Gastroesophageal sphincter (tissue), 3 donors: Measurements from ENCODE around the gene CCPG1.

Experiments
- CTCF ChIP-seq, 4 experiments: fragments of 200-600 bp in 2 of 4; fragments of 450-650 bp in 2 of 4; sonication (generic) in 1 of 4; IDR thresholded peaks; one replicate each; pipeline ENCODE4 v1.5.1; 2017 to 2019; ENCODE audit warnings: antibody characterized with exemption in 4 of 4, mild to moderate bottlenecking in 2 of 4, moderate library complexity in 2 of 4
- EP300 ChIP-seq: sonication (generic); formaldehyde crosslinking; IDR thresholded peaks from one replicate; pipeline ENCODE4 v1.6.1; 2017; ENCODE audit warnings: antibody characterized with exemption, mild to moderate bottlenecking
- POLR2A ChIP-seq, 2 donors: fragments of 450-650 bp; IDR thresholded peaks; one replicate each; pipeline ENCODE4 v1.6.1; 2017; ENCODE audit warnings: antibody characterized with exemption in 2 of 2, mild to moderate bottlenecking in 2 of 2, moderate library complexity in 1 of 2
- POLR2AphosphoS5 ChIP-seq: sonication (generic); formaldehyde crosslinking; IDR thresholded peaks from one replicate; pipeline ENCODE4 v1.6.1; 2017; ENCODE audit warnings: antibody characterized with exemption

GRCh38 chr15:55320963-55321362 lies 87.2 kb downstream of the CCPG1 start:
- TF ChIP-seq CTCF (IDR thresholded peaks at IDR 0.05) (no peak), POLR2AphosphoS5 (no peak), POLR2A (IDR thresholded peaks at IDR 0.05) (no peak), EP300 (no peak)
